HG03097 (cell line): ENCODE results near the gene ZCCHC14.

Source experiments
- ATAC-seq: cut with Tn5 transposase; IDR thresholded peaks from one replicate; pipeline ENCODE4 v1.9.1; 2021; ENCODE audit not compliant: unreplicated experiment, low FRiP score

The ZCCHC14 gene

GRCh38 chr16:87492721-87493607 lies at the start of gene ZCCHC14:
ZCCHC14 (minus strand) TSS chr16:87493024; CDS start chr16:87492238, 786 bp downstream.
- peak; percentile 79 for ATAC-seq

GRCh38 chr16:87541872-87542234 lies 49.0 kb upstream of the ZCCHC14 start:
- no peak for ATAC-seq

GRCh38 chr16:87541147-87541871 lies 48.5 kb upstream of the ZCCHC14 start:
- no peak for ATAC-seq

- no peak for ATAC-seq
Observed at GRCh38 chr16:87540897-87541146, 48.0 kb upstream of the ZCCHC14 start.

GRCh38 chr16:87540072-87540896 lies 47.5 kb upstream of the ZCCHC14 start:
- no peak for ATAC-seq

DNA sequence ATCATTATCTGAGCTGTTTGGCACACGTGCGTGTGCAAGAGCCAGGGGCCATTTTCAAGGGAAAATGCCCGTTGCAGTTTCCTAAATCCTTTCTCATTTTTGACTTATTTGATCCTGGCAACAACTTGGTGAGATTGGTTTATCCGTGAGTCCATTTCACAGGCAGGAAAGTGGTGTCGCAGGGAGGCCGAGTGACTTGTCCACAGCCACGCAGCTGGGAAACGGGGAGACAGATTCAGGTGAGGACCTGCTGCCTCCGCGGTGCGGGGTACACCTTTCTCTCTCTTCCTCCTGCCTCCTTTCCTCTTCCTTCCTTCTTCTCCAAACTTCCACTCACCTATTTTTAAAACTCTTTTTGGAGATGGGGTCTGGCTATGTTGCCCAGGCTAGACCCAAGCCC lies 46.3 kb upstream of the ZCCHC14 start:
- ATAC-seq = no peak

GRCh38 chr16:87538594-87538993 lies 45.8 kb upstream of the ZCCHC14 start:
- no peak for ATAC-seq

DNA sequence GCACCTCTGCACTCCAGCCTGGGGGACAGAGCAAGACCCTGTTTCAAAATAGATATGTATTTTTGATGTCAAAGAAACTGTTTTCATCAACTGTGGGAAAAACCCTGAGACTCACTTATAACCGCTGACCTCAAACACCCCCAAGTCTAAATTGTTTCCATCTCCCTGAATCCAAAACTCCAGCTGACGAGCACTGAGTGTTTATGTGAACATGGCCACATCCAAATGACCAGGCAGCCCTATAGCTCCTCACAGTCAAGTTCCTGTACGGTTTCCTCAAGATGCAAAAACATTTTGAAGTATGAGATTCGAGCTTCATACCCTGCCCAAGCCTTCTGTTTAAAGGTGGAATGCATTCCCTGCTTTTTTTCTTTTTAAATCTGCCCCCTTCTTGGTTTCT lies 45.3 kb upstream of the ZCCHC14 start:
- no peak for ATAC-seq

DNA sequence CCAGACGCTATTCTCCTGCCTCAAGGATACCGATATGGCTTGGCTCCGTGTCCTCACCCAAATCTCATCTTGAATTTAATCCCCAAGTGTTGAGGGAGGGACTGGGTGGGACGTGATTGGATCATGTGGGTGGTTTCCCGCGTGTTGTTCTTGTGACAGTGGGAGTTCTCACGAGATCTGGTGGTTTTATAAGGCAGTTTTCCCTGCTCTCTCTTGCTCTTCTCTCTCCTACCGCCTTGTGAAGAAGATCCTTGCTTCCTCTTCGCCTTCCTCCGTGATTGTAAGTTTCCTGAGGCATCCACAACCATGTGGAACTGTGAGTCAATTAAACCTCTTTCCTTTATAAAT lies 43.9 kb upstream of the ZCCHC14 start:
- ATAC-seq = no peak

DNA sequence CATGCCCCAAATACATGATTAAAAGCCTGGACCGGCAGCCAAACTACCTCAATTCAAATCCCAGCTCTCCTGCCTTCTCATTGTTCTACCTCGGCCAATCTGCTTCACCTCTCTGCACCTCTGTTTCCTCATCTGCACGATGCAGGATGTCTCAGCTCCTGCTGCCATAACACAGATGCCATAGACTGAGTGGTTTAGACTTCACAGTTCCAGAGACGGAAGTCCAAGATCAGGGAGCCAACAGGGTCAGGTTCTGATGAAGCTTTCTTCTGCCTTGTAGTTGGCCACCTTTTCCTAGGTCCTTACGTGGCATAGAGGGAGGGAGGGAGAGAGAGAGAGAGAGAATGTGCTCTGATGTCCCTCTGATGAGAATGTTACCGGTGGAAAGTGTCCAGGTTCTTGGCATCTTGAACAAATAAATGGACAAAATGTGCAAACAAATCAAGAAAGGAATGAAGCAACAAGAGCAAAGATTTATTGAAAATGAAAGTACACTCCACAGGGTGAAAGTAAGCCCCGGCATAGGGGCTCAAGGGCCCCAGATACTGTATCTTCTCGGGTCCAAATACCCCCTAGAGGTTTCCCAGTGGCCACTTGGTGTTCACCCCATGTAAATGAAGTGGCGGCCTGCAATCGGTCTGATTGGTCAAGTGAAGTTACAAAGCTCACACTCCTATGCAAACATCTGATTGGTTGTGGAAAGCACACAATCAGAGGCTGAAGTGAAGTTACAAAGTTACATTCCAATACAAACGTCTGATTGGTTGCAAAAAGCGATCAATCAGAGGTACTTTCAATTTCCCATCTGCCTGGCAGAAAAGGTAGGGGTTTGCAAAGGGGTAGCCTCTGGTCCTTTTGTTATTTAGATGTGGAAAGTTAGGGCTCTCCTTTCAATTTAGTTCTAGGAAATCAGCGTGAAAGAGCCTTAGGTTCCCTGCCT lies 43.3 kb upstream of the ZCCHC14 start:
- no peak for ATAC-seq

DNA sequence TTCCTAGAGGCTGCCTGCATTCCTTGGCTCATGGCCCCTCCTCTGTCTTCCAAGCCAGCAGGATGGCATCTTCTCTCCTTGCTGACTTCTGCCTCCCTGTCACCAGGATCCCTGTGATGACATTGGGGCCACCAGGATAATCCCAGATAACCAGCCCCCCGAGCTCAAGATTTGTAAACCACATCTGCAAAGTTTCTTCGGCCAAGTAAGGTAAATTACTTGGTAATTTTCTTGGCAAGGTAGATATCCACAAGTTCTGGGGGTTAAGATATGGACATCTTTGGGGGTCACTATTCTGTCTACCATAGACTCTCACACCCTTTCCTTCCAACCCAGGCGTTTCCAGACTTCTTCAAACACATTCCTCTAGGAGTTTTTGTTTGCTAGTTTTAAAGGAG lies 42.6 kb upstream of the ZCCHC14 start:
- ATAC-seq = no peak

DNA sequence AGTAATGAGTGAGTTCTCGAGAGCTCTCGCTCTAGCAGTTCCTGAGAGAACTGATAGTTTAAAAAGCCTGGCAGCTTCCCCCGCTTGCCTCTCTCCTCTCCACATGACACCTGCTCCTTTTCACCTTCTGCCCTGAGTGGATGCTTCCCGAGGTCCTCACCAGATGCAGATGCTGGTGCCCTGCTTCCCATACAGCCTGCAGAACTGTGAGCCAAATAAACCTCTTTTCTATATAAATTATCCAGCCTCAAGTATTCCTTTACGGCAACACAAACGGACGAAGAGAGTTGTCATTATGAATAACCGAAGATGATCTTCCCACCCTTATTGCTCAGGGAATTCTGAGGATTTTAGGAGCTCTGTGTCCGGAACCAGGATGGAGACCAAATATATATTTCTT lies 41.9 kb upstream of the ZCCHC14 start:
- no peak for ATAC-seq

- ATAC-seq = no peak
Observed at GRCh38 chr16:87534030-87534653, 41.3 kb upstream of the ZCCHC14 start.

- ATAC-seq = no peak
Observed at GRCh38 chr16:87533061-87533460, 40.2 kb upstream of the ZCCHC14 start.

DNA sequence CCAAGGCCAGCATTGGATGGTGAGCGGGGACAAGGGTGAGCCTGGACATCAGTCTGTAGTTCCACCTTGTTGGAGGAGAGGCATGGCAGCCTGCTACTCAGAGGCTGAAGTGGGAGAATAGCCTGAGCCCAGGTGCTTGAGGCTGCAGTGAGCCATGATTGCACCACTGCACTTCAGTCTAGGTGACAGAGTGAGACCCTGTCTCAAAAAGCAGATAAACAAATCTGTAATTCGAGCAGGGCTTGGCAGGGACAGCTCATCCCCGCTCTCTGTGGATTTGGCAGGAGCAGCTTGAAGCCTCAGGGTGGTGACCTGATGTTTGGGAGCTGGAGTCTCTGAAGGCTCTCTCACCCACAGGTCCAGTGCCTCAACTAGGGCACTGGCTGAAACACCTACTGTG lies 38.6 kb upstream of the ZCCHC14 start:
- ATAC-seq = no peak

GRCh38 chr16:87528690-87529579 lies 36.1 kb upstream of the ZCCHC14 start:
- ATAC-seq = no peak

- ATAC-seq = no peak
Observed at GRCh38 chr16:87527055-87527724, 34.4 kb upstream of the ZCCHC14 start.

- ATAC-seq = no peak
Observed at GRCh38 chr16:87526238-87526947, 33.6 kb upstream of the ZCCHC14 start.
